Spleen (tissue), 7 donors: ENCODE data around the gene GRK3.

Source experiments
- CTCF ChIP-seq, 11 experiments: fragments of 200-600 bp in 7 of 11; fragments of 450-650 bp in 4 of 11; sonication (generic) in 4 of 11; IDR thresholded peaks in 8 of 11; conservative IDR thresholded peaks in 3 of 11; 1 replicate in 7 of 11; 2 replicates in 4 of 11; pipeline versions ENCODE4 v1.4.0 to v1.8.0; 2016 to 2021; ENCODE audit warnings: antibody characterized with exemption in 11 of 11, inconsistent platforms in 4 of 11, mild to moderate bottlenecking in 1 of 11
- POLR2A ChIP-seq, 3 donors: fragments of 450-650 bp; IDR thresholded peaks; one replicate each; pipeline ENCODE4 v1.5.1; 2017; ENCODE audit warnings: antibody characterized with exemption in 3 of 3, mild to moderate bottlenecking in 1 of 3
- donor health status: DM: no; HTN: no; CAD: no; lungs with moderate emphysema.
- donor health status: DM: no; HTN: no; CAD: no.
- donor health status: DM: no; HTN: no; CAD: no.

GRCh38 chr22:25564320-25564978, at the start of gene GRK3:
- TF ChIP-seq CTCF (IDR thresholded peaks at IDR 0.05 in 8 of 11, conservative IDR thresholded peaks at IDR 0.05 in 3 of 11) (no peak), POLR2A (IDR thresholded peaks at IDR 0.05) (peak in 1 of 3 donors; percentile 60)
